Ishikawa (cell line): Measurements from ENCODE around the gene BMERB1.

Experiments used
- CEBPB ChIP-seq: IDR thresholded peaks from 2 replicates; pipeline ENCODE4 v1.6.1; 2012
- CREB1 ChIP-seq: IDR thresholded peaks from 2 replicates; pipeline ENCODE4 v1.6.1; 2012; ENCODE audit warnings: low read depth
- EGR1 ChIP-seq: IDR thresholded peaks from 2 replicates; pipeline ENCODE4 v1.6.1; 2012
- EP300 ChIP-seq: IDR thresholded peaks from 2 replicates; pipeline ENCODE4 v1.6.1; 2012; ENCODE audit warnings: borderline replicate concordance
- FOXM1 ChIP-seq: IDR thresholded peaks from 2 replicates; pipeline ENCODE4 v1.6.1; 2012; ENCODE audit warnings: low read depth, borderline replicate concordance
- MAX ChIP-seq: IDR thresholded peaks from 2 replicates; pipeline ENCODE4 v1.6.1; 2012
- NFIC ChIP-seq: IDR thresholded peaks from 2 replicates; pipeline ENCODE4 v1.6.1; 2012
- RAD21 ChIP-seq: IDR thresholded peaks from 2 replicates; pipeline ENCODE4 v1.6.1; 2012; ENCODE audit warnings: low read depth
- REST ChIP-seq: IDR thresholded peaks from 2 replicates; pipeline ENCODE4 v1.6.1; 2012; ENCODE audit warnings: low read depth, mild to moderate bottlenecking
- TAF1 ChIP-seq: IDR thresholded peaks from 2 replicates; pipeline ENCODE4 v1.6.1; 2012; ENCODE audit warnings: low read depth, mild to moderate bottlenecking
- TCF12 ChIP-seq: IDR thresholded peaks from 2 replicates; pipeline ENCODE4 v1.6.1; 2012; ENCODE audit warnings: low read depth
- TEAD4 ChIP-seq: IDR thresholded peaks from 2 replicates; pipeline ENCODE4 v1.6.1; 2012
- USF1 ChIP-seq: IDR thresholded peaks from 2 replicates; pipeline ENCODE4 v1.6.1; 2012
- YY1 ChIP-seq: IDR thresholded peaks from 2 replicates; pipeline ENCODE4 v1.6.1; 2012; ENCODE audit warnings: low read depth
- ZBTB7A ChIP-seq: IDR thresholded peaks from 2 replicates; pipeline ENCODE4 v1.6.1; 2012; ENCODE audit warnings: low read depth

Gene BMERB1

GRCh38 chr16:15597822-15598647 is 163.6 kb downstream of the BMERB1 start:
- TF ChIP-seq MAX (no peak), RAD21 (no peak), EGR1 (no peak)

GRCh38 chr16:15598648-15599190 is 164.3 kb downstream of the BMERB1 start:
- TF ChIP-seq TAF1 (no peak), EGR1 (no peak), USF1 (no peak), MAX (no peak), RAD21 (no peak), CREB1 (no peak)

- TF ChIP-seq REST (no peak), FOXM1 (no peak)
These were observed 165.1 kb downstream of the BMERB1 start for GRCh38 chr16:15599303-15600070.

GRCh38 chr16:15601212-15601879 is 167.0 kb downstream of the BMERB1 start:
- no peak for TF ChIP-seq TEAD4
- no peak for TF ChIP-seq FOXM1
- no peak for TF ChIP-seq NFIC
- TF ChIP-seq MAX, result no peak
- no peak for TF ChIP-seq CREB1
- no peak for TF ChIP-seq TCF12
- peak; percentile 87 for TF ChIP-seq REST

- TF ChIP-seq EP300 (no peak), TEAD4 (no peak), FOXM1 (no peak), MAX (no peak), REST (no peak), CEBPB (no peak), EGR1 (no peak), CREB1 (no peak), USF1 (no peak), YY1 (no peak), TAF1 (no peak), ZBTB7A (no peak), NFIC (no peak), TCF12 (no peak), RAD21 (no peak)
These were observed 168.1 kb downstream of the BMERB1 start for GRCh38 chr16:15602285-15603044.
